PC-3 (cell line): ENCODE measurements around the gene KIF20A.

Source experiments
- CTCF ChIP-seq: fragments of 300-600 bp; sonication (generic); conservative IDR thresholded peaks from 2 replicates; pipeline ENCODE4 v1.5.1; 2017; ENCODE audit warnings: antibody characterized with exemption, low read depth, mild to moderate bottlenecking, low read length
- EZH2 ChIP-seq: fragments of 300-600 bp; sonication (generic); IDR thresholded peaks from one replicate; pipeline ENCODE4 v1.6.1; 2017; ENCODE audit warnings: antibody characterized with exemption, mild to moderate bottlenecking, low read length; ENCODE audit not compliant: unreplicated experiment
- EZH2phosphoT487 ChIP-seq: fragments of 300-600 bp; sonication (generic); IDR thresholded peaks from 2 replicates; pipeline ENCODE4 v1.6.1; 2018; ENCODE audit warnings: mild to moderate bottlenecking, antibody characterized with exemption, low read length, borderline replicate concordance

- TF ChIP-seq CTCF: no peak
- TF ChIP-seq EZH2: no peak
- TF ChIP-seq EZH2phosphoT487: no peak
Observed at GRCh38 chr5:138177941-138178515, 884 bp upstream of the KIF20A start.
